Erythroblast (primary cell): ENCODE data around the gene BLM.

Source experiments
- DNase-seq, 2 experiments: peaks; one replicate each; lab custom pipeline; 2025; lab: John Stamatoyannopoulos, UW
- GATA1 ChIP-seq: IDR thresholded peaks from 2 replicates; pipeline ENCODE4 v1.6.1; 2011; ENCODE audit warnings: low read depth, mild to moderate bottlenecking, control low read depth, low read length, moderate library complexity
- POLR2A ChIP-seq: IDR thresholded peaks from 2 replicates; pipeline ENCODE4 v1.6.1; 2011; ENCODE audit warnings: mild to moderate bottlenecking, low read length

Gene BLM

GRCh38 chr15:90807074-90807785 is 90.1 kb downstream of the BLM start:
- TF ChIP-seq GATA1 = no peak
- no peak for DNase-seq

GRCh38 chr15:90807786-90808086 is 90.6 kb downstream of the BLM start:
- no peak for DNase-seq
- TF ChIP-seq GATA1 (no peak), POLR2A (no peak)

GRCh38 chr15:90808517-90809235 is 91.5 kb downstream of the BLM start:
- DNase-seq = no peak
- TF ChIP-seq GATA1 (no peak), POLR2A (no peak)

GRCh38 chr15:90809536-90809935 is 92.4 kb downstream of the BLM start:
- TF ChIP-seq GATA1 (no peak), POLR2A (no peak)

DNA sequence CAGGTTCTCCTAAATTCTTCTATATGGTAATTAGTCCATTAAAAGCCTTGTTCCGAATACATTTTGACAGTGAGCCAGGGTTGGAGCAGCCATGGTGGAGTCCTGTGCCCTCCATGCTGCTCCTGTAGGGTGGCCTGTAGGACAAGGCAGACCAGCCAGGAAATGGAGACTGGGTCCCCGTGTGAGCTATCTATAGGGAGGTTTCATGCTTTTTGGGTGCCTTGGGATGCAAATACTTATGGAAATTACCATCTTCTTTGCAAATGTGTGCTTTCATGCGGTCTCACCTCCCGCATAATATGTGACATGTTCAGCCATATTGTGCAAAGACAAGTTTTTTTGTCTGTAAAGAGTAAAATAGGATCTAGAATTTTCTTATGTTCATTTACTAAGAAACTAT is 93.2 kb downstream of the BLM start:
- no peak for TF ChIP-seq POLR2A
- no peak for DNase-seq

More at GRCh38 chr15:90809536-90809935, 92.4 kb downstream of the BLM start:
- DNase-seq = no peak

- TF ChIP-seq GATA1 (no peak), POLR2A (no peak)
- DNase-seq = no peak
Measured at GRCh38 chr15:90812171-90812957, 95.2 kb downstream of the BLM start.

DNA sequence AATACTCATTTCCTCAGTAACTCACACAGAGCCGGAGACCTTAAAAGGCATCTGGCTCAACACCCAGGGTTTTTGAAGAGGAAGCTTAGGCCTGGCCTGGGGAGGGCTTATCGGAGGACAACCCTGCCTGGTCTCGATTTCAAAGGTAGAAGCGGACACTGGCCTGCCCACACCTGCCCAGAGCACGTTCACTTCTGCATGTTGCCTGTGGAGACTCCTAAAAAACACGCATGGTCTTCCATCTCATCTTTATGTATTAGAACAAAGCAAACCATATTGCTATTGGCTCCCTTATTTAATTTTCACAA is 95.8 kb downstream of the BLM start:
- DNase-seq = no peak
- no peak for TF ChIP-seq GATA1
- no peak for TF ChIP-seq POLR2A

GRCh38 chr15:90813796-90814190 is 96.6 kb downstream of the BLM start:
- no peak for TF ChIP-seq POLR2A
- TF ChIP-seq GATA1 = no peak
- DNase-seq = no peak

DNA sequence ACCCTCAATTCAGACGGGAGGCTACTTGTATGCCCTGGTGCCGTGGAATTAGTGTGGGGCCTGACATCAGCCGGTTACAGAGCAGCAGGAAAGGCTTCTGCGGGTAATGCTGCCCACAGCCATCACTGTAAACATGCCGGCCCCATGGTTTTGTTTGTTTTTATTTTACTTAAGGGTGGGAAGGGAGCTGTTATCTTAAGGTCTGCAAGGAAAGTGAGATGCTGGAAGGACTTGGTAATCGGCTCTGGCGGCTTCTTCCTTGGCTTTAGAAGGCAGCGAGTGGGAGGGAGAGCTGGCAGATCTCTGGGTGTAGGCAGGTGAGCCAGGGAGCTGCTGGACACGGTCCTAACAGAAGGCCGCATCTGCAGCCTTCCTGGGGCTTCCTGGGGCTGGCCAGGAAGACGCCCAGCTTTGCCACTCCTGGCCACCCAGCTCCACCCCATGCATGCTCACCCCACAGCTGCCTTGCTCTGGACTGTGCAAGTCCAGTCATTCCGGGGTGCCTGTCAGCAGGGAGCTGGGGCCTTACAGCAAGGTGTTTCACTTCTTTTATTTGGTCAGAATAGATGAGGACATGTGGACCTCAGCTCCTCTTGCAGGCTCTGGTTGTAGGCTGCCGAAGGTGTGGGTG is 97.2 kb downstream of the BLM start:
- TF ChIP-seq POLR2A (no peak), GATA1 (no peak)
- DNase-seq = no peak

- TF ChIP-seq POLR2A = no peak
- no peak for TF ChIP-seq GATA1
- DNase-seq = no peak
Measured at GRCh38 chr15:90816401-90817116, 99.4 kb downstream of the BLM start.

DNA sequence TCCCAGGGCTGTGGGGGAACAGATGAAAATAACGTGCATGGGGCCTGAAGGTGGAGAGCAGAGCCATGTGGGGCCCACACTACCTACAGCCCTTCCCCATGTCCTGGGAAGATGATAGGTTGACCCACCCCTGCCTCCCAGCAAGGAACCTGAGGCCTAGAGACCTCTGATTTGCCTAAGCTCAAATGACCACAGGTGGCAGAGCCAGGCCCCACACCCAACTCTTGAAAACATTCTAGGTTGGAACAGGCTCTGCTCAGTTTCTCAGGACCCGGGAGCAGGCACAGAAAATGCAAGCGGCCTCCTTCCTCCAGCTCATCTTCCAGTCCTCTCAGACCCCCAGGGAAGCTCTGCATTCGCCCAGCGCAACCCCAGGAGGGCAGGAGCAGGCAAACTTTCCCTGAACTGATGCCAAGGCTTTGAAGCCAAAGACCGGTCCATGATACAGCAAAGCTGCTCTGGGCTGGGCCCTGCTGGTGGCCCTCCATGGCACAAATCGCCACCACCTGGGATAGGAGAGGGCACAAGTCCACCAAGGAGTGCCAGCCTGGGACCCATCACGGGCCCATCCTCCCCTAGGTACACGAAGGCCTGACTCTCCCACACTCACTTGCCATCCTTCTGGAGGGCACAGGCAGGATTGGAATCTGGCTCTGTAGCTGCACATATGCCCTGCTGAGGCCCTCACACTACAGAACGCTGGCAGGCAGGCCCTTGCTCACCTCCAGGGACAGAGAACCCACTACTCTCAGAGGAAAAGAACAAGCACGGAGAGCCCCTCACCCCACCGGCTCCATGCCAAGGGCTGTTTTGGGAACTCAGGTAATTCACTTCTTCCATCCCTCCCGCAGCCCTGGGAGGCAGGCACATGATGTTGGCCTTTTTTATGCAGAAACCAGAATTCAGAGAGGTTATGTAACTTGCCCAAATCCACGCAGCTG is 100.2 kb downstream of the BLM start:
- TF ChIP-seq GATA1 (no peak), POLR2A (no peak)
- no peak for DNase-seq

DNA sequence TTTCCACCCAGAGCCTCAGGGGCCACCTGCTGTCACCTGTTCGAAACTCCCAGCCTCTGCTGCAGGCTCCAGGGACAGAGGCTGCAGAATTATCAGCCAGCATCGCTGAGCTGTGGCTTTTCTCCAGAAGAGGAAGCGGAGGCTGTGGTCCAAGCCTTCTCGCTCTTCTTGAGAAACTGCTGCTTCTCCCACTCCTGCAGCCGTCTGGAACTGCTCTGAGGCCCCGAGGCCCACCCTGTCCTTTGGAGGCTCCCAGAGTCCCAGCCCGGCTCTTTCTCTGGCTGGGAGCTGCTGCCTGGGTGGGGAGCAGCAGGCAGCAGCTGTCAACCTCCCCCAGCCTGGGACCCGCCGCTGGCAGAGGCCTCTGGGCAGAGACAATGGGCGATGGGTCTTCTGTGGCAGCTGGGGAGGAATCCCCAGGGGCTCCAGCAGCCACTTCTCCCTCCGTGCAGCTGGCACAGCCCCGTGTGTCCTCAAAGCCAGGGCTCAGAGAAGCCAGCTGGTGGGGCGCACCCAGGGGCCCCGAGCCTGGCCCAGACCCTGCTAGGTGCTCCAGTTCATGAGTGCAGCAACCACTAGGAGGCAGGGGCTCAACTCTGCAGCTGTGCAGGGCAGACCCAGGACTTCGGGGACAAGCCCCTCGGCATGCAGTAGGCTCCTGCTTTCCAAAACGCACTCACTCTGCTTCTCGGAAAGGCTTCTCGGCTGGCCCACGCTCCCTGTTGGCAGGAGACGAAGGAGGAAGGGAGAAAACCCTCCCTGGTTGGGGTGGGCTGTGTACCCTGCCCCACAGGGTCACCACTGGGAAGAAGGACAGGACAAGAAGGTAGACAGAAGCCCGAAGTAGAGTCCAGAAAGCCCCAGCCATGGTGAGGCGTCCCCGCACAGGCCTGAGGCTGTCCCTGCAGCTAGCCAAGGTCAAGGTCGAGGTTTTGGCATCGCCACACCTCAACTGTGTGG is 101.4 kb downstream of the BLM start:
- TF ChIP-seq POLR2A (no peak), GATA1 (no peak)
- peak; percentile 54 to 58 for DNase-seq
